HepG2 (cell line): ENCODE data around the gene KRTAP9-7. TPM values are rescaled to one million over a fixed set of nuclear protein-coding genes. Genes with fewer than 3 reads are reported as not detected.

Experiments
- ATAC-seq: fragments of 200-7000 bp; cut with Tn5 transposase; 3 replicates; pipeline ENCODE4 v1.9.1; 2020; ENCODE audit warnings: mild to moderate bottlenecking, moderate library complexity
- BruUV-seq: library from RNA; stranded (reverse); fragments of 400-500 nt; replicated peaks from 2 replicates; lab custom pipeline; 2021; lab: Mats Ljungman, UMichigan
- CTCF ChIA-PET: fragments of 300-600 bp; formaldehyde crosslinking; extraction: SDS; loops from one replicate; lab custom pipeline; 2021; ENCODE audit warnings: low total read pairs, inconsistent platforms, low intra/inter-chr PET ratio; lab: Yijun Ruan, JAX
- POLR2A ChIA-PET: fragments of 350-600 bp; sonication (Branson Sonifier 250); formaldehyde crosslinking; loops from one replicate; lab custom pipeline; 2020; ENCODE audit warnings: antibody characterized with exemption, inconsistent platforms; lab: Yijun Ruan, JAX
- DNase-seq: peaks from one replicate; pipeline ENCODE4 v3.0.0-alpha.2; 2015; ENCODE audit warnings: low spot score
- FAIRE-seq: peaks from 3 replicates; lab custom pipeline; 2011; peaks lifted over from hg19 to GRCh38; lab: Jason Lieb, UNC
- H2AFZ ChIP-seq: one replicate; pipeline ENCODE4 v1.6.1; 2011; ENCODE audit warnings: low read length, inconsistent platforms
- H3K27ac ChIP-seq: fragments of 300-600 bp; 3 replicates; pipeline ENCODE4 v1.8.0; 2011; ENCODE audit warnings: mixed run types, mild to moderate bottlenecking, mixed read lengths, low read length, inconsistent platforms; ENCODE audit not compliant: insufficient read depth; ENCODE audit errors: extremely low read length
- H3K27me3 ChIP-seq, 2 experiments: fragments of 200-600 bp in 1 of 2; 2 replicates in 1 of 2; 3 replicates in 1 of 2; pipeline versions ENCODE4 v1.6.0 to v1.8.0; 2011; ENCODE audit warnings: low read length in 2 of 2, mild to moderate bottlenecking in 2 of 2, moderate library complexity in 2 of 2, inconsistent platforms in 1 of 2; ENCODE audit not compliant: insufficient read depth in 2 of 2, control insufficient read depth in 1 of 2
- H3K36me3 ChIP-seq, 2 experiments: fragments of 200-600 bp in 1 of 2; replicated peaks in 1 of 2; 2 replicates in 1 of 2; 3 replicates in 1 of 2; pipeline versions ENCODE4 v1.5.1 to v1.8.0; 2011; ENCODE audit warnings: low read length in 2 of 2, inconsistent platforms in 1 of 2; ENCODE audit not compliant: insufficient read depth in 2 of 2, control insufficient read depth in 1 of 2
- H3K4me1 ChIP-seq: 2 replicates; pipeline ENCODE4 v1.5.1; 2012; ENCODE audit warnings: low read length, inconsistent platforms; ENCODE audit not compliant: insufficient read depth
- H3K4me2 ChIP-seq: 2 replicates; pipeline ENCODE4 v1.6.0; 2011; ENCODE audit warnings: low read depth, low read length, inconsistent platforms
- H3K4me3 ChIP-seq, 3 experiments: fragments of 200-600 bp in 1 of 3; sonication (generic), shearing (Covaris generic) in 1 of 3; replicated peaks in 1 of 3; 2 replicates each; pipeline ENCODE4 v1.5.1; 2011 to 2016; ENCODE audit warnings: low read length in 3 of 3, inconsistent platforms in 2 of 3, low read depth in 2 of 3, mild to moderate bottlenecking in 2 of 3, control low read depth in 1 of 3, mixed read lengths in 1 of 3; ENCODE audit not compliant: insufficient read depth in 1 of 3
- H3K79me2 ChIP-seq: one replicate; pipeline ENCODE4 v1.6.1; 2011; ENCODE audit warnings: low read length, inconsistent platforms; ENCODE audit not compliant: insufficient read depth
- H3K9ac ChIP-seq: 2 replicates; pipeline ENCODE4 v1.6.0; 2011; ENCODE audit warnings: mild to moderate bottlenecking, low read depth, low read length, inconsistent platforms; ENCODE audit not compliant: insufficient read depth
- H3K9me3 ChIP-seq: 2 replicates; pipeline ENCODE4 v1.5.1; 2012; ENCODE audit warnings: mild to moderate bottlenecking, low read length
- H4K20me1 ChIP-seq: 2 replicates; pipeline ENCODE4 v1.6.0; 2011; ENCODE audit warnings: inconsistent platforms, mild to moderate bottlenecking, low read length, moderate library complexity; ENCODE audit not compliant: insufficient read depth
- MEIS1 ChIP-seq: sonication (generic); formaldehyde crosslinking; IDR thresholded peaks from 2 replicates; pipeline ENCODE4 v1.9.0; 2021; ENCODE audit warnings: mild to moderate bottlenecking, missing genetic modification reagents, moderate library complexity, borderline replicate concordance
- MLLT10 ChIP-seq: sonication (generic); formaldehyde crosslinking; IDR thresholded peaks from 2 replicates; pipeline ENCODE4 v1.4.0; 2020; ENCODE audit warnings: missing genetic modification reagents
- NBN ChIP-seq: fragments of 450-650 bp; conservative IDR thresholded peaks from 2 replicates; pipeline ENCODE4 v1.6.1; 2017
- SMAD1 ChIP-seq: sonication (generic); formaldehyde crosslinking; IDR thresholded peaks from 2 replicates; pipeline ENCODE4 v1.4.0; 2020; ENCODE audit warnings: missing genetic modification reagents, low read depth, mild to moderate bottlenecking, borderline replicate concordance
- SPEN ChIP-seq: sonication (generic); formaldehyde crosslinking; IDR thresholded peaks from 2 replicates; pipeline ENCODE4 v1.5.1; 2020; ENCODE audit warnings: low read depth, mild to moderate bottlenecking, missing genetic modification reagents
- TCF7L2 ChIP-seq: IDR thresholded peaks from 2 replicates; pipeline ENCODE4 v1.6.1; 2011; ENCODE audit warnings: mild to moderate bottlenecking, low read depth, low read length, moderate library complexity
- ZNF619 ChIP-seq: sonication (generic); formaldehyde crosslinking; IDR thresholded peaks from 2 replicates; pipeline ENCODE4 v1.4.0; 2020; ENCODE audit warnings: mild to moderate bottlenecking, missing genetic modification reagents
- WGBS: methylation state at CpG from one replicate; pipeline ENCODE4 v1.1.6; 2017; ENCODE audit warnings: low lambda C conversion rate; 5-methylcytosine and 5-hydroxymethylcytosine counted together
- in situ Hi-C: cut with HindIII; loops from 2 replicates; pipeline ENCODE4 v1.10.0; 2017; ENCODE audit warnings: low pct_unique_long_range_greater_than_20kb; ENCODE audit not compliant: extremely low pct_ligation_motif_present
- intact Hi-C: fragments of 100-400 bp; cut with micrococcal nuclease; formaldehyde crosslinking; loops from one replicate; pipeline ENCODE4 v1.10.0; 2022; ENCODE audit not compliant: unreplicated experiment
- polyA plus RNA-seq, 8 experiments: library from polyadenylated mRNA; depleted of rRNA in 3 of 8; stranded (reverse) in 7 of 8; unstranded in 1 of 8; fragments of >200 nt; fragmentation: Illumina TruSeq in 4 of 8; extraction: Trizol in 4 of 8; gene quantifications; 2 replicates each; pipeline versions ENCODE4 v1.2.1 to v1.2.3, GENCODE V29; 2011 to 2016; ENCODE audit warnings: low read depth in 4 of 8, missing spikeins in 1 of 8, mixed read lengths in 1 of 8; ENCODE audit not compliant: insufficient read depth in 1 of 8
- small RNA-seq, 3 experiments: library from RNA; depleted of rRNA; stranded (forward); fragments of <200 nt; gene quantifications; one replicate each; pipeline ENCODE3, GENCODE V24; 2012; ENCODE audit warnings: low read depth in 2 of 3, low replicate concordance in 1 of 3; ENCODE audit not compliant: insufficient read length in 3 of 3, insufficient read depth in 2 of 3
- total RNA-seq, 5 experiments: library from RNA; depleted of rRNA; stranded (reverse); fragments of >200 nt; fragmentation: Illumina TruSeq; extraction: Trizol; gene quantifications; 2 replicates each; pipeline ENCODE4 v1.2.3, GENCODE V29; 2016; ENCODE audit warnings: low read depth in 1 of 5
- TF ChIP-seq, protein P1 (sequence below): sonication (generic); formaldehyde crosslinking; IDR thresholded peaks from 2 replicates; pipeline ENCODE4 v1.4.0; 2020; ENCODE audit warnings: missing genetic modification reagents, mild to moderate bottlenecking, borderline replicate concordance
- TF ChIP-seq, protein P2 (sequence below): sonication (generic); formaldehyde crosslinking; conservative IDR thresholded peaks from 2 replicates; pipeline ENCODE4 v1.8.1; 2023; ENCODE audit warnings: missing genetic modification reagents
- TF ChIP-seq, protein P3 (sequence below): sonication (generic); formaldehyde crosslinking; IDR thresholded peaks from 2 replicates; pipeline ENCODE4 v1.4.0; 2020; ENCODE audit warnings: missing genetic modification reagents

Gene KRTAP9-7
- total and polyA plus RNA-seq, 2 of the 13 experiments (the other 11 are each of a cell fraction or from before 2014, with no cell fraction given) = not detected

DNA sequence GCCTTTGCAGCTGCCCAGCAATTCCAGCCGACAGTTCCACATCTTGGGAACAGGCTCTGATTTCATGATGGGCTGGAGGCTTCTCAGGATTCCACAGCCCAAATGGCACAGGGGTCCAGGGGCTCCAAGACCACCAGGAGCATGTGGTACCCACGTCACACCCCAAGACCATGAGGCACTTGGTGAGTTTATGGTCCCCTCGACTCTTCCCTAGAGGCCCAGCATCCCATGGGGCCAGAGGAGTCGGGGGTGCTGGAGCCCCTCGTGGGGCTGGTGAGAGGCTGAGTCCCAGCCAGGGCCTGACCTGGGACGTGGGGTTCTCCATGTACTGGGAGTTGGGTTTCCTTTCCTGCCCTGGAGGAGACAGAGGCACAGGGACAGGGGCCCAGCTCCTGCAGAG lies 50.1 kb downstream of the KRTAP9-7 start:
- no TSS peak for BruUV-seq
- DNase-seq (no peak), ATAC-seq (no peak), FAIRE-seq (no peak)
- intact Hi-C loops = no loop called here
- Histone ChIP-seq H3K9me3 (no peaks in the 10 kb centered on the region), H3K27ac (no peak overlapping the region), H4K20me1 (no peaks in the 10 kb centered on the region), H3K27me3 (0 out of 5 replicates have a peak, but pooled peaks cover 0 to 5% of the 10 kb centered on the region in 2 experiments), H3K4me2 (no peak overlapping the region), H3K9ac (no peak overlapping the region), H3K4me3 (no peak overlapping the region), H3K36me3 (no peaks in the 10 kb centered on the region), H3K4me1 (no peaks in the 10 kb centered on the region), H2AFZ (no peak overlapping the region), H3K79me2 (no peaks in the 10 kb centered on the region)
- ChIA-PET POLR2A (no interaction called here), CTCF (no interaction called here)
- no peak for TF ChIP-seq MLLT10 (CRISPR knock-in tag)
- no peak for TF ChIP-seq MEIS1
- no peak for TF ChIP-seq SPEN (CRISPR knock-in tag)
- no peak for TF ChIP-seq SMAD1
- TF ChIP-seq NBN = no peak
- TF ChIP-seq, protein P1, sequence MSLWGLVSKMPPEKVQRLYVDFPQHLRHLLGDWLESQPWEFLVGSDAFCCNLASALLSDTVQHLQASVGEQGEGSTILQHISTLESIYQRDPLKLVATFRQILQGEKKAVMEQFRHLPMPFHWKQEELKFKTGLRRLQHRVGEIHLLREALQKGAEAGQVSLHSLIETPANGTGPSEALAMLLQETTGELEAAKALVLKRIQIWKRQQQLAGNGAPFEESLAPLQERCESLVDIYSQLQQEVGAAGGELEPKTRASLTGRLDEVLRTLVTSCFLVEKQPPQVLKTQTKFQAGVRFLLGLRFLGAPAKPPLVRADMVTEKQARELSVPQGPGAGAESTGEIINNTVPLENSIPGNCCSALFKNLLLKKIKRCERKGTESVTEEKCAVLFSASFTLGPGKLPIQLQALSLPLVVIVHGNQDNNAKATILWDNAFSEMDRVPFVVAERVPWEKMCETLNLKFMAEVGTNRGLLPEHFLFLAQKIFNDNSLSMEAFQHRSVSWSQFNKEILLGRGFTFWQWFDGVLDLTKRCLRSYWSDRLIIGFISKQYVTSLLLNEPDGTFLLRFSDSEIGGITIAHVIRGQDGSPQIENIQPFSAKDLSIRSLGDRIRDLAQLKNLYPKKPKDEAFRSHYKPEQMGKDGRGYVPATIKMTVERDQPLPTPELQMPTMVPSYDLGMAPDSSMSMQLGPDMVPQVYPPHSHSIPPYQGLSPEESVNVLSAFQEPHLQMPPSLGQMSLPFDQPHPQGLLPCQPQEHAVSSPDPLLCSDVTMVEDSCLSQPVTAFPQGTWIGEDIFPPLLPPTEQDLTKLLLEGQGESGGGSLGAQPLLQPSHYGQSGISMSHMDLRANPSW (CRISPR knock-in tag) = no peak
- TF ChIP-seq ZNF619 (CRISPR knock-in tag) = no peak
- TF ChIP-seq, protein P2, sequence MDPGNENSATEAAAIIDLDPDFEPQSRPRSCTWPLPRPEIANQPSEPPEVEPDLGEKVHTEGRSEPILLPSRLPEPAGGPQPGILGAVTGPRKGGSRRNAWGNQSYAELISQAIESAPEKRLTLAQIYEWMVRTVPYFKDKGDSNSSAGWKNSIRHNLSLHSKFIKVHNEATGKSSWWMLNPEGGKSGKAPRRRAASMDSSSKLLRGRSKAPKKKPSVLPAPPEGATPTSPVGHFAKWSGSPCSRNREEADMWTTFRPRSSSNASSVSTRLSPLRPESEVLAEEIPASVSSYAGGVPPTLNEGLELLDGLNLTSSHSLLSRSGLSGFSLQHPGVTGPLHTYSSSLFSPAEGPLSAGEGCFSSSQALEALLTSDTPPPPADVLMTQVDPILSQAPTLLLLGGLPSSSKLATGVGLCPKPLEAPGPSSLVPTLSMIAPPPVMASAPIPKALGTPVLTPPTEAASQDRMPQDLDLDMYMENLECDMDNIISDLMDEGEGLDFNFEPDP (CRISPR knock-in tag) = no peak
- TF ChIP-seq, protein P3, sequence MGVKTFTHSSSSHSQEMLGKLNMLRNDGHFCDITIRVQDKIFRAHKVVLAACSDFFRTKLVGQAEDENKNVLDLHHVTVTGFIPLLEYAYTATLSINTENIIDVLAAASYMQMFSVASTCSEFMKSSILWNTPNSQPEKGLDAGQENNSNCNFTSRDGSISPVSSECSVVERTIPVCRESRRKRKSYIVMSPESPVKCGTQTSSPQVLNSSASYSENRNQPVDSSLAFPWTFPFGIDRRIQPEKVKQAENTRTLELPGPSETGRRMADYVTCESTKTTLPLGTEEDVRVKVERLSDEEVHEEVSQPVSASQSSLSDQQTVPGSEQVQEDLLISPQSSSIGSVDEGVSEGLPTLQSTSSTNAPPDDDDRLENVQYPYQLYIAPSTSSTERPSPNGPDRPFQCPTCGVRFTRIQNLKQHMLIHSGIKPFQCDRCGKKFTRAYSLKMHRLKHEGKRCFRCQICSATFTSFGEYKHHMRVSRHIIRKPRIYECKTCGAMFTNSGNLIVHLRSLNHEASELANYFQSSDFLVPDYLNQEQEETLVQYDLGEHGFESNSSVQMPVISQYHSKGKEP (CRISPR knock-in tag) = no peak
- no peak for TF ChIP-seq TCF7L2
- WGBS = 3% methylated on average over 5 of the region's 6 CpGs
- in situ Hi-C loops = no loop called here

Small RNA genes lying within 50 kb of the gene (small RNA-seq; reads per million reads assigned to genes)
- gene KRTAP9-10P = 0 reads per million in 3 experiments

Other genes starting within 250 kb of the KRTAP9-7 start
Only the 30 nearest of the 41 such genes appear.
- not detected in 2 replicates for gene KRTAP4-7, start 191.5 kb upstream of the KRTAP9-7 start, total RNA-seq (2016; rRNA removed; fragmentation: Illumina TruSeq; extraction: Trizol)
- gene KRTAP4-7, start 191.5 kb upstream of the KRTAP9-7 start, polyA plus RNA-seq (2011; rRNA removed) = not detected in 2 replicates
- gene KRTAP4-8, start 177.6 kb upstream of the KRTAP9-7 start, total RNA-seq (2016; rRNA removed; fragmentation: Illumina TruSeq; extraction: Trizol) = not detected in 2 replicates
- gene KRTAP4-8, start 177.6 kb upstream of the KRTAP9-7 start, polyA plus RNA-seq (2011; rRNA removed) = not detected in 2 replicates
- gene KRTAP4-16, start 173.5 kb upstream of the KRTAP9-7 start, total RNA-seq (2016; rRNA removed; fragmentation: Illumina TruSeq; extraction: Trizol) = not detected in 2 replicates
- gene KRTAP4-16, start 173.5 kb upstream of the KRTAP9-7 start, polyA plus RNA-seq (2011; rRNA removed) = not detected in 2 replicates
- gene KRTAP4-9, start 170.3 kb upstream of the KRTAP9-7 start, total RNA-seq (2016; rRNA removed; fragmentation: Illumina TruSeq; extraction: Trizol) = not detected in 2 replicates
- gene KRTAP4-9, start 170.3 kb upstream of the KRTAP9-7 start, polyA plus RNA-seq (2011; rRNA removed) = not detected in 2 replicates
- not detected in 2 replicates for gene KRTAP4-11, start 157.3 kb upstream of the KRTAP9-7 start, total RNA-seq (2016; rRNA removed; fragmentation: Illumina TruSeq; extraction: Trizol)
- not detected in 2 replicates for gene KRTAP4-11, start 157.3 kb upstream of the KRTAP9-7 start, polyA plus RNA-seq (2011; rRNA removed)
- gene KRTAP4-12, start 151.5 kb upstream of the KRTAP9-7 start, total RNA-seq (2016; rRNA removed; fragmentation: Illumina TruSeq; extraction: Trizol) = not detected in 2 replicates
- gene KRTAP4-12, start 151.5 kb upstream of the KRTAP9-7 start, polyA plus RNA-seq (2011; rRNA removed) = not detected in 2 replicates
- gene KRTAP4-6, start 135.2 kb upstream of the KRTAP9-7 start, total RNA-seq (2016; rRNA removed; fragmentation: Illumina TruSeq; extraction: Trizol) = not detected in 2 replicates
- not detected in 2 replicates for gene KRTAP4-6, start 135.2 kb upstream of the KRTAP9-7 start, polyA plus RNA-seq (2011; rRNA removed)
- gene KRTAP4-5, start 125.9 kb upstream of the KRTAP9-7 start, total RNA-seq (2016; rRNA removed; fragmentation: Illumina TruSeq; extraction: Trizol) = not detected in 2 replicates
- not detected in 2 replicates for gene KRTAP4-5, start 125.9 kb upstream of the KRTAP9-7 start, polyA plus RNA-seq (2011; rRNA removed)
- not detected in 2 replicates for gene KRTAP4-4, start 115.0 kb upstream of the KRTAP9-7 start, total RNA-seq (2016; rRNA removed; fragmentation: Illumina TruSeq; extraction: Trizol)
- gene KRTAP4-4, start 115.0 kb upstream of the KRTAP9-7 start, polyA plus RNA-seq (2011; rRNA removed) = not detected in 2 replicates
- not detected in 2 replicates for gene KRTAP4-3, start 107.5 kb upstream of the KRTAP9-7 start, total RNA-seq (2016; rRNA removed; fragmentation: Illumina TruSeq; extraction: Trizol)
- gene KRTAP4-3, start 107.5 kb upstream of the KRTAP9-7 start, polyA plus RNA-seq (2011; rRNA removed) = not detected in 2 replicates
- not detected in 2 replicates for gene KRTAP4-2, start 97.5 kb upstream of the KRTAP9-7 start, total RNA-seq (2016; rRNA removed; fragmentation: Illumina TruSeq; extraction: Trizol)
- gene KRTAP4-2, start 97.5 kb upstream of the KRTAP9-7 start, polyA plus RNA-seq (2011; rRNA removed) = not detected in 2 replicates
- gene KRTAP4-1, start 90.8 kb upstream of the KRTAP9-7 start, total RNA-seq (2016; rRNA removed; fragmentation: Illumina TruSeq; extraction: Trizol) = not detected in 2 replicates
- not detected in 2 replicates for gene KRTAP4-1, start 90.8 kb upstream of the KRTAP9-7 start, polyA plus RNA-seq (2011; rRNA removed)
- not detected in 2 replicates for gene KRTAP9-1, start 85.8 kb upstream of the KRTAP9-7 start, total RNA-seq (2016; rRNA removed; fragmentation: Illumina TruSeq; extraction: Trizol)
- gene KRTAP9-1, start 85.8 kb upstream of the KRTAP9-7 start, polyA plus RNA-seq (2011; rRNA removed) = not detected in 2 replicates
- not detected in 2 replicates for gene KRTAP9-2, start 49.0 kb upstream of the KRTAP9-7 start, total RNA-seq (2016; rRNA removed; fragmentation: Illumina TruSeq; extraction: Trizol)
- not detected in 2 replicates for gene KRTAP9-2, start 49.0 kb upstream of the KRTAP9-7 start, polyA plus RNA-seq (2011; rRNA removed)
- gene KRTAP9-3, start 43.2 kb upstream of the KRTAP9-7 start, total RNA-seq (2016; rRNA removed; fragmentation: Illumina TruSeq; extraction: Trizol) = not detected in 2 replicates
- not detected in 2 replicates for gene KRTAP9-3, start 43.2 kb upstream of the KRTAP9-7 start, polyA plus RNA-seq (2011; rRNA removed)
- not detected in 2 replicates for gene KRTAP9-8, start 37.7 kb upstream of the KRTAP9-7 start, total RNA-seq (2016; rRNA removed; fragmentation: Illumina TruSeq; extraction: Trizol)
- not detected in 2 replicates for gene KRTAP9-8, start 37.7 kb upstream of the KRTAP9-7 start, polyA plus RNA-seq (2011; rRNA removed)
- gene KRTAP9-4, start 26.0 kb upstream of the KRTAP9-7 start, total RNA-seq (2016; rRNA removed; fragmentation: Illumina TruSeq; extraction: Trizol) = not detected in 2 replicates
- not detected in 2 replicates for gene KRTAP9-4, start 26.0 kb upstream of the KRTAP9-7 start, polyA plus RNA-seq (2011; rRNA removed)
- gene KRTAP9-9, start 20.3 kb upstream of the KRTAP9-7 start, total RNA-seq (2016; rRNA removed; fragmentation: Illumina TruSeq; extraction: Trizol) = not detected in 2 replicates
- gene KRTAP9-9, start 20.3 kb upstream of the KRTAP9-7 start, polyA plus RNA-seq (2011; rRNA removed) = not detected in 2 replicates
- not detected in 2 replicates for gene KRTAP9-6, start 10.3 kb upstream of the KRTAP9-7 start, total RNA-seq (2016; rRNA removed; fragmentation: Illumina TruSeq; extraction: Trizol)
- gene KRTAP9-6, start 10.3 kb upstream of the KRTAP9-7 start, polyA plus RNA-seq (2011; rRNA removed) = not detected in 2 replicates
- gene KRTAP29-1, start 27.2 kb downstream of the KRTAP9-7 start, total RNA-seq (2016; rRNA removed; fragmentation: Illumina TruSeq; extraction: Trizol) = not detected in 2 replicates
- not detected in 2 replicates for gene KRTAP29-1, start 27.2 kb downstream of the KRTAP9-7 start, polyA plus RNA-seq (2011; rRNA removed)
- not detected in 2 replicates for gene KRTAP16-1, start 33.6 kb downstream of the KRTAP9-7 start, total RNA-seq (2016; rRNA removed; fragmentation: Illumina TruSeq; extraction: Trizol)
- gene KRTAP16-1, start 33.6 kb downstream of the KRTAP9-7 start, polyA plus RNA-seq (2011; rRNA removed) = not detected in 2 replicates
- gene KRTAP17-1, start 40.0 kb downstream of the KRTAP9-7 start, total RNA-seq (2016; rRNA removed; fragmentation: Illumina TruSeq; extraction: Trizol) = not detected in 2 replicates
- gene KRTAP17-1, start 40.0 kb downstream of the KRTAP9-7 start, polyA plus RNA-seq (2011; rRNA removed) = not detected in 2 replicates
- not detected in 2 replicates for gene KRT33A, start 75.1 kb downstream of the KRTAP9-7 start, total RNA-seq (2016; rRNA removed; fragmentation: Illumina TruSeq; extraction: Trizol)
- gene KRT33A, start 75.1 kb downstream of the KRTAP9-7 start, polyA plus RNA-seq (2011; rRNA removed) = not detected in 2 replicates
- not detected in 2 replicates for gene KRT33B, start 94.1 kb downstream of the KRTAP9-7 start, total RNA-seq (2016; rRNA removed; fragmentation: Illumina TruSeq; extraction: Trizol)
- not detected in 2 replicates for gene KRT33B, start 94.1 kb downstream of the KRTAP9-7 start, polyA plus RNA-seq (2011; rRNA removed)
- not detected in 2 replicates for gene KRT34, start 106.6 kb downstream of the KRTAP9-7 start, total RNA-seq (2016; rRNA removed; fragmentation: Illumina TruSeq; extraction: Trizol)
- 0.05 TPM in 1 of 2 replicates, not detected in the other for gene KRT34, start 106.6 kb downstream of the KRTAP9-7 start, polyA plus RNA-seq (2011; rRNA removed)
- gene KRT31, start 121.9 kb downstream of the KRTAP9-7 start, total RNA-seq (2016; rRNA removed; fragmentation: Illumina TruSeq; extraction: Trizol) = not detected in 2 replicates
- 0.05 TPM in 2 replicates for gene KRT31, start 121.9 kb downstream of the KRTAP9-7 start, polyA plus RNA-seq (2011; rRNA removed)
- not detected in 2 replicates for gene KRT37, start 148.9 kb downstream of the KRTAP9-7 start, total RNA-seq (2016; rRNA removed; fragmentation: Illumina TruSeq; extraction: Trizol)
- 0.69 and 0.76 TPM in 2 replicates for gene KRT37, start 148.9 kb downstream of the KRTAP9-7 start, polyA plus RNA-seq (2011; rRNA removed)
- gene KRT38, start 165.3 kb downstream of the KRTAP9-7 start, total RNA-seq (2016; rRNA removed; fragmentation: Illumina TruSeq; extraction: Trizol) = not detected in 2 replicates
- gene KRT38, start 165.3 kb downstream of the KRTAP9-7 start, polyA plus RNA-seq (2011; rRNA removed) = not detected in 2 replicates
- gene KRT32, start 191.7 kb downstream of the KRTAP9-7 start, total RNA-seq (2016; rRNA removed; fragmentation: Illumina TruSeq; extraction: Trizol) = not detected in 2 replicates
- gene KRT32, start 191.7 kb downstream of the KRTAP9-7 start, polyA plus RNA-seq (2011; rRNA removed) = not detected in 2 replicates
- gene KRT35, start 205.5 kb downstream of the KRTAP9-7 start, total RNA-seq (2016; rRNA removed; fragmentation: Illumina TruSeq; extraction: Trizol) = not detected in 2 replicates
- gene KRT35, start 205.5 kb downstream of the KRTAP9-7 start, polyA plus RNA-seq (2011; rRNA removed) = not detected in 2 replicates